K562 (cell line): ENCODE results near the gene PNMT. TPM values are rescaled to one million over a fixed set of nuclear protein-coding genes. Genes with fewer than 3 reads are reported as not detected.

Experiments used
- ATAC-seq: fragments of 200-7000 bp; cut with Tn5 transposase; 3 replicates; pipeline ENCODE4 v1.9.1; 2020; ENCODE audit warnings: moderate library complexity
- BruUV-seq: library from RNA; stranded (reverse); fragments of 400-500 nt; replicated peaks from 2 replicates; lab custom pipeline; 2021; lab: Mats Ljungman, UMichigan
- CTCF ChIA-PET: fragments of 300-600 bp; formaldehyde crosslinking; extraction: SDS; loops from one replicate; lab custom pipeline; 2021; ENCODE audit warnings: low intra/inter-chr PET ratio; lab: Yijun Ruan, JAX
- POLR2A ChIA-PET: fragments of 300-600, 350-650 bp; sonication (Branson Sonifier 250); formaldehyde crosslinking; extraction: SDS; loops from one replicate; lab custom pipeline; 2021; ENCODE audit warnings: antibody characterized with exemption, inconsistent platforms; lab: Yijun Ruan, JAX
- DNase-seq, 4 experiments: peaks; one replicate each; pipeline versions ENCODE4 v3.0.0 to v3.0.0-alpha.2; 2011 to 2018; ENCODE audit warnings: low spot score in 3 of 4, mixed read lengths in 3 of 4; ENCODE audit errors: extremely low read depth in 1 of 4
- FAIRE-seq: peaks from 2 replicates; lab custom pipeline; 2011; peaks lifted over from hg19 to GRCh38; lab: Jason Lieb, UNC
- H2AFZ ChIP-seq: 2 replicates; pipeline ENCODE4 v1.6.0; 2011; ENCODE audit warnings: low read depth, low read length, control low read depth, inconsistent platforms
- H3K27ac ChIP-seq: fragments of 200-600 bp; 3 replicates; pipeline ENCODE4 v1.8.0; 2011; ENCODE audit warnings: low read depth, mild to moderate bottlenecking, control low read depth, inconsistent platforms, low read length, moderate library complexity, mixed read lengths; ENCODE audit errors: extremely low read depth
- H3K27me3 ChIP-seq, 2 experiments: fragments of 300-600 bp in 1 of 2; 2 replicates in 1 of 2; 3 replicates in 1 of 2; pipeline versions ENCODE4 v1.6.0 to v1.8.0; 2011; ENCODE audit warnings: inconsistent platforms in 2 of 2, low read length in 2 of 2, mild to moderate bottlenecking in 1 of 2, mixed read lengths in 1 of 2, moderate library complexity in 1 of 2; ENCODE audit not compliant: control insufficient read depth in 2 of 2, insufficient read depth in 2 of 2
- H3K36me3 ChIP-seq: fragments of 300-600 bp; 3 replicates; pipeline ENCODE4 v1.8.0; 2011; ENCODE audit warnings: mild to moderate bottlenecking, low read length, inconsistent platforms; ENCODE audit not compliant: control insufficient read depth, insufficient read depth
- H3K4me1 ChIP-seq, 2 experiments: fragments of 200-600 bp in 1 of 2; replicated peaks in 1 of 2; 2 replicates in 1 of 2; 3 replicates in 1 of 2; pipeline versions ENCODE4 v1.5.1 to v1.8.0; 2011; ENCODE audit warnings: inconsistent platforms in 2 of 2, low read length in 2 of 2, mild to moderate bottlenecking in 1 of 2, mixed read lengths in 1 of 2, moderate library complexity in 1 of 2; ENCODE audit not compliant: control insufficient read depth in 2 of 2, insufficient read depth in 2 of 2
- H3K4me2 ChIP-seq: 2 replicates; pipeline ENCODE4 v1.6.1; 2011; ENCODE audit warnings: low read length, control low read depth, inconsistent platforms, mixed read lengths; ENCODE audit not compliant: insufficient read depth
- H3K4me3 ChIP-seq: fragments of 200-600 bp; sonication (generic), shearing (Covaris generic); 2 replicates; pipeline ENCODE4 v1.5.1; 2016; ENCODE audit warnings: control low read depth, inconsistent platforms
- H3K79me2 ChIP-seq: fragments of 200-600 bp; 3 replicates; pipeline ENCODE4 v1.8.0; 2011; ENCODE audit warnings: low read length, inconsistent platforms; ENCODE audit not compliant: control insufficient read depth, insufficient read depth
- H3K9ac ChIP-seq, 2 experiments: 2 replicates each; pipeline versions ENCODE4 v1.6.0 to v1.6.1; 2011; ENCODE audit warnings: low read depth in 2 of 2, low read length in 2 of 2, control low read depth in 1 of 2, inconsistent platforms in 1 of 2, mild to moderate bottlenecking in 1 of 2, mixed read lengths in 1 of 2; ENCODE audit not compliant: insufficient read depth in 1 of 2
- H3K9me1 ChIP-seq: one replicate; pipeline ENCODE4 v1.6.0; 2011; ENCODE audit warnings: inconsistent platforms, mild to moderate bottlenecking, low read length, moderate library complexity; ENCODE audit not compliant: control insufficient read depth, insufficient read depth
- H3K9me3 ChIP-seq: replicated peaks from 2 replicates; pipeline ENCODE4 v1.5.1; 2011; ENCODE audit warnings: low read depth, low read length, inconsistent platforms; ENCODE audit not compliant: control insufficient read depth, insufficient read depth
- H4K20me1 ChIP-seq: replicated peaks from 2 replicates; pipeline ENCODE4 v1.6.1; 2011; ENCODE audit warnings: low read length, inconsistent platforms, mixed read lengths; ENCODE audit not compliant: control insufficient read depth, insufficient read depth
- ESRRA ChIP-seq: fragments of 450-650 bp; IDR thresholded peaks from 2 replicates; pipeline ENCODE4 v1.6.1; 2014; ENCODE audit warnings: low read depth, mild to moderate bottlenecking, moderate library complexity, borderline replicate concordance
- ETV5 ChIP-seq: sonication (generic); formaldehyde crosslinking; IDR thresholded peaks from 2 replicates; pipeline ENCODE4 v1.4.0; 2020; ENCODE audit warnings: low read depth, mild to moderate bottlenecking, missing genetic modification reagents
- FUS ChIP-seq: fragments of 200-400 bp; formaldehyde crosslinking; optimal IDR thresholded peaks from 2 replicates; pipeline ENCODE3; 2017; ENCODE audit warnings: low read depth, low read length
- NELFE ChIP-seq: IDR thresholded peaks from 2 replicates; pipeline ENCODE4 v1.6.1; 2011; ENCODE audit warnings: mild to moderate bottlenecking; ENCODE audit not compliant: insufficient read depth, insufficient read length
- SAP30 ChIP-seq: fragments of 200-600 bp; sonication (generic); IDR thresholded peaks from 2 replicates; pipeline ENCODE4 v1.6.1; 2012; ENCODE audit warnings: borderline replicate concordance, low read depth, mild to moderate bottlenecking, moderate library complexity, low read length, control low read depth, inconsistent platforms; ENCODE audit not compliant: insufficient read depth, poor library complexity, severe bottlenecking
- SIRT6 ChIP-seq: IDR thresholded peaks from one replicate; pipeline ENCODE4 v1.6.1; 2012; ENCODE audit warnings: low read depth, mild to moderate bottlenecking, control low read depth, inconsistent platforms, low read length, moderate library complexity
- TAF1 ChIP-seq: IDR thresholded peaks from 2 replicates; pipeline ENCODE4 v1.6.1; 2011; ENCODE audit warnings: mild to moderate bottlenecking, low read length, moderate library complexity; ENCODE audit not compliant: insufficient read depth, control insufficient read depth, severe bottlenecking; ENCODE audit errors: extremely low read depth
- TARDBP ChIP-seq: fragments of 450-650 bp; IDR thresholded peaks from 2 replicates; pipeline ENCODE4 v1.6.1; 2016
- TEAD2 ChIP-seq: fragments of 450-650 bp; IDR thresholded peaks from 2 replicates; pipeline ENCODE4 v1.6.1; 2016; ENCODE audit warnings: missing genetic modification characterization, control low read depth, missing compliant biosample characterization
- ZNF212 ChIP-seq: fragments of 450-650 bp; formaldehyde crosslinking; IDR thresholded peaks from 2 replicates; pipeline ENCODE4 v1.4.0; 2020; ENCODE audit warnings: mild to moderate bottlenecking
- ZSCAN29 ChIP-seq: fragments of 450-650 bp; IDR thresholded peaks from 2 replicates; pipeline ENCODE4 v1.6.1; 2017
- WGBS: fragments of 100-300 bp; shearing (Covaris generic); methylation state at CpG from one replicate; pipeline ENCODE4 v1.1.6; 2016; ENCODE audit warnings: low coverage, mixed read lengths; ENCODE audit not compliant: insufficient coverage; ENCODE audit errors: missing lambda C conversion rate; 5-methylcytosine and 5-hydroxymethylcytosine counted together
- in situ Hi-C: fragments of 300-500 bp; cut with MboI; formaldehyde crosslinking; loops from 4 replicates; pipeline ENCODE4 v1.15.0; 2018; ENCODE audit warnings: inconsistent platforms, mixed read lengths
- intact Hi-C: fragments of 100-400 bp; cut with micrococcal nuclease; formaldehyde crosslinking; loops from 2 replicates; pipeline ENCODE4 v1.14.2; 2022
- polyA plus RNA-seq, 8 experiments: library from polyadenylated mRNA; depleted of rRNA in 4 of 8; stranded (reverse) in 5 of 8; unstranded in 3 of 8; fragments of >200 nt; fragmentation: Nextera tagmentation in 2 of 8; fragmentation: Illumina TruSeq in 1 of 8; extraction: Ambion mirVana in 2 of 8; extraction: Trizol in 1 of 8; gene quantifications; 2 replicates each; pipeline versions ENCODE4 v1.2.1 to v1.2.3, GENCODE V29; 2011 to 2014; ENCODE audit warnings: inconsistent platforms in 1 of 8, missing spikeins in 1 of 8
- total RNA-seq, 7 experiments: library from RNA; depleted of rRNA in 6 of 7; stranded (reverse); fragments of >200 nt in 6 of 7; fragmentation: Illumina TruSeq in 2 of 7; extraction: Trizol in 2 of 7; gene quantifications; 2 replicates each; pipeline versions ENCODE4 v1.2.1 to v1.2.3, GENCODE V29; 2011 to 2021; ENCODE audit warnings: low replicate concordance in 1 of 7
- TF ChIP-seq, protein P1 (sequence below): fragments of 450-650 bp; formaldehyde crosslinking; IDR thresholded peaks from 2 replicates; pipeline ENCODE4 v1.4.0; 2020; ENCODE audit warnings: mild to moderate bottlenecking, mixed read lengths
- TF ChIP-seq, protein P2 (sequence below): fragments of 450-650 bp; IDR thresholded peaks from 2 replicates; pipeline ENCODE4 v1.6.1; 2016; ENCODE audit warnings: low read depth

PNMT gene
- total and polyA plus RNA-seq, 9 of the 15 experiments (the other 6 are each of a cell fraction or from before 2014, with no cell fraction given), result 0.55 to 18.1 (median 5.8) TPM

DNA sequence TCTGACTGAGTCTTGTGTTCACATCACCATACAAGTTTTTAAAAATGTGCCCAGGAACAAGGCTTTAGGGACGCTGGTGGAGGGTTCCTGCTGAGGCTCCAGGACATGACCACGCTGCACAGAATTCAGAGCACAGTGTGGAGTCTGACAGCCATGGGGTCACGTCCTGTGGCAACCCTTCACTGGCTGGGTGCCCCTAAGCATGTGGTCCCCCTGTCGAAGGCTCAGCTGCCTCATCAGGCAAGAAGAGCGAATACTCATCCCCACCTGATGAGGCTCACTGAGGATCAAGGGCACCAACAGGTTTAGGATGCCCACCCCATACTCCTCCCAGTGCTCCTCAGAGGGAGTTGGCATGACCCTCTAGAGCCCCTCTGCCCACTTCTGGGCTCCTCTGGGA, 5.9 kb downstream of the PNMT start:
- Histone ChIP-seq H3K4me2 (no peak overlapping the region), H3K36me3 (peaks cover 7% of the 10 kb centered on the region; the same call in 2 of the 3 replicates), H3K27me3 (no peaks in the 10 kb centered on the region), H2AFZ (no peak overlapping the region), H3K79me2 (peaks cover 5% of the 10 kb centered on the region; the same call in 1 of the 3 replicates), H3K4me1 (peaks cover 29 to 78% of the 10 kb centered on the region in 2 experiments; a peak in 4 of 5 replicates), H3K27ac (no peak overlapping the region), H3K9me1 (no peaks in the 10 kb centered on the region), H4K20me1 (no peaks in the 10 kb centered on the region; the same call in 1 of the 2 replicates), H3K4me3 (no peak overlapping the region), H3K9me3 (no peaks in the 10 kb centered on the region), H3K9ac (peak overlapping the region in 1 of 2 experiments; percentile 88; a peak in 1 of 4 replicates)
- no peak for DNase-seq
- in situ Hi-C loops, result loop anchor here (5.0 kb wide), 1 partner anchor 52 kb away; no protein-coding TSS in a partner anchor
- 74% methylated on average over 5 of the region's 5 CpGs for WGBS
- ATAC-seq, result no peak
- intact Hi-C loops, result loop anchor here (5.0 kb wide), 1 partner anchor 78 kb away; no protein-coding TSS in a partner anchor
- BruUV-seq, result no TSS peak
- no peak for FAIRE-seq
- ChIA-PET POLR2A (interaction anchor here (1.0 kb wide), 1 partner anchor 41 kb away, joined by 3 read pairs; no protein-coding TSS in a partner anchor), CTCF (interaction anchor here (8.3 kb wide), 1 partner anchor 52 kb away, joined by 131 read pairs; no protein-coding TSS in a partner anchor)
- TF ChIP-seq, protein P1, sequence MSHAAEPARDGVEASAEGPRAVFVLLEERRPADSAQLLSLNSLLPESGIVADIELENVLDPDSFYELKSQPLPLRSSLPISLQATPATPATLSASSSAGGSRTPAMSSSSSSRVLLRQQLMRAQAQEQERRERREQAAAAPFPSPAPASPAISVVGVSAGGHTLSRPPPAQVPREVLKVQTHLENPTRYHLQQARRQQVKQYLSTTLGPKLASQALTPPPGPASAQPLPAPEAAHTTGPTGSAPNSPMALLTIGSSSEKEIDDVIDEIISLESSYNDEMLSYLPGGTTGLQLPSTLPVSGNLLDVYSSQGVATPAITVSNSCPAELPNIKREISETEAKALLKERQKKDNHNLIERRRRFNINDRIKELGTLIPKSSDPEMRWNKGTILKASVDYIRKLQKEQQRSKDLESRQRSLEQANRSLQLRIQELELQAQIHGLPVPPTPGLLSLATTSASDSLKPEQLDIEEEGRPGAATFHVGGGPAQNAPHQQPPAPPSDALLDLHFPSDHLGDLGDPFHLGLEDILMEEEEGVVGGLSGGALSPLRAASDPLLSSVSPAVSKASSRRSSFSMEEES (CRISPR knock-in tag), result no peak
- TF ChIP-seq ZSCAN29 (no peak), TARDBP (no peak), FUS (no peak), TAF1 (no peak), TEAD2 (no peak), SIRT6 (no peak), NELFE (no peak), ESRRA (no peak), ETV5 (no peak), SAP30 (no peak), ZNF212 (no peak)
- TF ChIP-seq, protein P2, sequence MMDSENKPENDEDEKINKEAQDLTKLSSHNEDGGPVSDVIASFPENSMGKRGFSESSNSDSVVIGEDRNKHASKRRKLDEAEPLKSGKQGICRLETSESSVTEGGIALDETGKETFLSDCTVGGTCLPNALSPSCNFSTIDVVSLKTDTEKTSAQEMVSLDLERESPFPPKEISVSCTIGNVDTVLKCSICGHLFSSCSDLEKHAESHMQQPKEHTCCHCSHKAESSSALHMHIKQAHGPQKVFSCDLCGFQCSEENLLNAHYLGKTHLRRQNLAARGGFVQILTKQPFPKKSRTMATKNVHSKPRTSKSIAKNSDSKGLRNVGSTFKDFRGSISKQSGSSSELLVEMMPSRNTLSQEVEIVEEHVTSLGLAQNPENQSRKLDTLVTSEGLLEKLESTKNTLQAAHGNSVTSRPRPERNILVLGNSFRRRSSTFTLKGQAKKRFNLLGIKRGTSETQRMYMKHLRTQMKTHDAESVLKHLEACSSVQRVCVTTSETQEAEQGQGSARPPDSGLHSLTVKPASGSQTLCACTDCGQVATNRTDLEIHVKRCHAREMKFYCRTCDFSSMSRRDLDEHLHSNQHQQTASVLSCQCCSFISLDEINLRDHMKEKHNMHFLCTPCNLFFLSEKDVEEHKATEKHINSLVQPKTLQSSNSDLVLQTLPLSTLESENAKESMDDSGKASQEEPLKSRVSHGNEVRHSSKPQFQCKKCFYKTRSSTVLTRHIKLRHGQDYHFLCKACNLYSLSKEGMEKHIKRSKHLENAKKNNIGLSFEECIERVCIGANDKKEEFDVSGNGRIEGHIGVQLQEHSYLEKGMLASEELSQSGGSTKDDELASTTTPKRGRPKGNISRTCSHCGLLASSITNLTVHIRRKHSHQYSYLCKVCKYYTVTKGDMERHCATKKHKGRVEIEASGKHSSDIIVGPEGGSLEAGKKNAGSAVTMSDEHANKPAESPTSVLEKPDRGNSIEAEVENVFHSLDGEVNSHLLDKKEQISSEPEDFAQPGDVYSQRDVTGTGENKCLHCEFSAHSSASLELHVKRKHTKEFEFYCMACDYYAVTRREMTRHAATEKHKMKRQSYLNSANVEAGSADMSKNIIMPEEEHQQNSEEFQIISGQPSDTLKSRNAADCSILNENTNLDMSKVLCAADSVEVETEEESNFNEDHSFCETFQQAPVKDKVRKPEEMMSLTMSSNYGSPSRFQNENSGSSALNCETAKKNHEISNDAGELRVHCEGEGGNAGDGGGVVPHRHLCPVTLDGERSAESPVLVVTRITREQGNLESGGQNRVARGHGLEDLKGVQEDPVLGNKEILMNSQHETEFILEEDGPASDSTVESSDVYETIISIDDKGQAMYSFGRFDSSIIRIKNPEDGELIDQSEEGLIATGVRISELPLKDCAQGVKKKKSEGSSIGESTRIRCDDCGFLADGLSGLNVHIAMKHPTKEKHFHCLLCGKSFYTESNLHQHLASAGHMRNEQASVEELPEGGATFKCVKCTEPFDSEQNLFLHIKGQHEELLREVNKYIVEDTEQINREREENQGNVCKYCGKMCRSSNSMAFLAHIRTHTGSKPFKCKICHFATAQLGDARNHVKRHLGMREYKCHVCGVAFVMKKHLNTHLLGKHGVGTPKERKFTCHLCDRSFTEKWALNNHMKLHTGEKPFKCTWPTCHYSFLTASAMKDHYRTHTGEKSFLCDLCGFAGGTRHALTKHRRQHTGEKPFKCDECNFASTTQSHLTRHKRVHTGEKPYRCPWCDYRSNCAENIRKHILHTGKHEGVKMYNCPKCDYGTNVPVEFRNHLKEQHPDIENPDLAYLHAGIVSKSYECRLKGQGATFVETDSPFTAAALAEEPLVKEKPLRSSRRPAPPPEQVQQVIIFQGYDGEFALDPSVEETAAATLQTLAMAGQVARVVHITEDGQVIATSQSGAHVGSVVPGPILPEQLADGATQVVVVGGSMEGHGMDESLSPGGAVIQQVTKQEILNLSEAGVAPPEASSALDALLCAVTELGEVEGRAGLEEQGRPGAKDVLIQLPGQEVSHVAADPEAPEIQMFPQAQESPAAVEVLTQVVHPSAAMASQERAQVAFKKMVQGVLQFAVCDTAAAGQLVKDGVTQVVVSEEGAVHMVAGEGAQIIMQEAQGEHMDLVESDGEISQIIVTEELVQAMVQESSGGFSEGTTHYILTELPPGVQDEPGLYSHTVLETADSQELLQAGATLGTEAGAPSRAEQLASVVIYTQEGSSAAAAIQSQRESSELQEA, result no peak
